Loucy (cell line): Measurements from ENCODE around the gene TMEM181.

Experiments
- CTCF ChIP-seq: fragments of 200-600 bp; sonication (generic); conservative IDR thresholded peaks from 2 replicates; pipeline ENCODE4 v1.5.1; 2014; ENCODE audit warnings: mild to moderate bottlenecking, antibody characterized with exemption, low read length
- EZH2phosphoT487 ChIP-seq: fragments of 200-600 bp; IDR thresholded peaks from 2 replicates; pipeline ENCODE4 v1.6.1; 2018; ENCODE audit warnings: antibody characterized with exemption, mild to moderate bottlenecking, moderate library complexity, borderline replicate concordance

GRCh38 chr6:158521759-158522158, 38.1 kb upstream of the TMEM181 start:
- TF ChIP-seq CTCF (no peak), EZH2phosphoT487 (no peak)
